Activated gamma-delta T cell treated with anti-CD3 and anti-CD28 coated beads, Interleukin-2, amount 50 U/mL, for 16 hours (primary cell): Measurements from ENCODE around the gene NSMF.
A peak's percentile ranks its signal among the peaks of the same experiment; 100 is the strongest.
"Not testable (repeated sequence)": the region's sequence is repeated elsewhere in the genome, so short reads cannot be mapped to it uniquely, and the experiment has no call there.

Experiments used
- DNase-seq: peaks from one replicate; pipeline ENCODE4 v3.0.0-alpha.2; 2020; ENCODE audit warnings: low read depth

The NSMF gene

GRCh38 chr9:137459601-137460362, 648 bp upstream of the NSMF start:
- DNase-seq: no peak

DNA sequence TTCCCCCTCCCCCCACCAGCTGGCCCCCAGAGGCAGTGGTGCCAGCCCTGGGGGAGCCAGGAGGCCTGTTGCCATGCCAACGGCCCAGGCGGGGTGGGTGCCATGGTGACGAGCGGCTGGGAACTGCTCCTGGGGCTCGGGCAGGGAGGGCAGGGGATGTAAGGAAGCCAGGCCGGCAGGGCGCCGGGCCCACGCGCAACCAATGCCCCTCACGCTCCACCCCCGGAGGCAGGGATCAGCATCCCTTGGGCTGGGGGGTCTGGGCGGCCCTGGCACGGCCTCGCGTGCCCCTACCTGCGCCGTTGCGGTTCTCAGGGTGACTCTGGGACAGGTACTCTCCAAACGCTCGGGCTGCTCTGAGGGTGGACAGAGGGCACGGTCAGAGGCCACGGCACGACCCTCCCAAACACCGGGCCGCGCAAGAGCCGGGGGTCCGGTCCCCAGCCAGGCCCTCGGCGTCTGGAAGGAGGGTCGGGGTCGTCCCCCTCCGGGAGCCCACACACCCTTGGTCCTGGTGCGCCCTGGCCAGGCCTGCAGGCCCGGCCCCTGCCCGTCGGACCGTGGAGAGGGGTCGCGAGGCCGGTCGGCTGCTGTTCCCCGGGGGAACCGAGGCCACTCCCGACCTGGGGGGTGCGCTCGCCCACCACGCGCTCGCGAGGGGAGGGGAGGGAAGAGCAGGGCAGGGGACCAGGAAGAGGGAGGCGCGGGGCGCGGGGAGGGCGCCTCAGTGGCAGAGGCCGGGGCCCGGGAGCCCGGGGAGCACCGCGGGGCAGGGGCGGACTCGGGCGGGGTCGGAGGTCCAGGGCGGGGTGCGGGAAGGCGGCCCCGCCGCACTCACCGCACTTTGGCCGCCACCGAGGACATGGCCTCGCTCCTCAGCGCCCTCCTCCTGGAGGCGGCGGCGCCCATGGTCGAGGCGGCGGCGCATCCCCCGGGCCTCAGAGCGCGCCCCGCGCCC, 661 bp downstream of the NSMF start:
- no peak for DNase-seq

DNA sequence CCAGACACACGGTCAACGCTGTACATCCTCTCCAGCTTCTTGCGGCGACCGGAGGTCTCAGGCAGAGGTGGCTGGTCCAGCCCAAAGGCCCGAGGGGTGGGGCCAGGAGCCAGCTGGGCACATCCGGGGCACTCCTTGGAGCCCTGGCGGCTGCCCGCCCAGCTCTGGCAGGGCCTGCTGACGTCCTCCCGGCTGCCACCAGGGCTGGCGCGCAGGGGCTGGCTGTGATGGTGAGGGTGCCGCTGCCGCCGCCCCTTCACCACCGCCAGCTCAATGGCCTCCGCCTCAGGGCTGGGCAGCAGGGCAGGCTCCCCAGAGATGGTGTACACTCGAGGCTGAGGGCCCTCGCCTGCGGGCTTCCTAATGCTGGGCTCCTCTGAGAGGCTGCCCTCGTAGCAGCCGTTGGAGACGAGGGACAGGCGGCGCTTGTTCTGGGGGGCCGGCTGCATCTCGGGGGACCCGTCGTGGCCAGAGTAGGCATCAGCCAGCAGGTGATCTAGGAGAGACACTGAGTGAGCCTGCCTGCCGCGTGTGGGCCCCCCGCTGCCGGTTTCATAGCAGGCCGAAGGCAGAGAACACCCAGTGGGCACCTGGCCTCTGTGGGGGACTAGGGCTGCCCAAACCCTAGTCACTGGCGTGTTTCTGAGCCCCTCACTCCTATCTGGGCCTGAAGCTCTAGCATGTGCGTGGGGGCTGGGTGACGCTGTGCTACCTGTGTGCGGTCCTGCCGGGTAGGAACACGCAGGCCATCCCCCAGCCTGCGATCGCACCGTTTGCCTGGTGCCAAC, 1.5 kb downstream of the NSMF start:
- no peak for DNase-seq

- DNase-seq: no peak
These were observed 2.2 kb downstream of the NSMF start for GRCh38 chr9:137456864-137457405.

DNA sequence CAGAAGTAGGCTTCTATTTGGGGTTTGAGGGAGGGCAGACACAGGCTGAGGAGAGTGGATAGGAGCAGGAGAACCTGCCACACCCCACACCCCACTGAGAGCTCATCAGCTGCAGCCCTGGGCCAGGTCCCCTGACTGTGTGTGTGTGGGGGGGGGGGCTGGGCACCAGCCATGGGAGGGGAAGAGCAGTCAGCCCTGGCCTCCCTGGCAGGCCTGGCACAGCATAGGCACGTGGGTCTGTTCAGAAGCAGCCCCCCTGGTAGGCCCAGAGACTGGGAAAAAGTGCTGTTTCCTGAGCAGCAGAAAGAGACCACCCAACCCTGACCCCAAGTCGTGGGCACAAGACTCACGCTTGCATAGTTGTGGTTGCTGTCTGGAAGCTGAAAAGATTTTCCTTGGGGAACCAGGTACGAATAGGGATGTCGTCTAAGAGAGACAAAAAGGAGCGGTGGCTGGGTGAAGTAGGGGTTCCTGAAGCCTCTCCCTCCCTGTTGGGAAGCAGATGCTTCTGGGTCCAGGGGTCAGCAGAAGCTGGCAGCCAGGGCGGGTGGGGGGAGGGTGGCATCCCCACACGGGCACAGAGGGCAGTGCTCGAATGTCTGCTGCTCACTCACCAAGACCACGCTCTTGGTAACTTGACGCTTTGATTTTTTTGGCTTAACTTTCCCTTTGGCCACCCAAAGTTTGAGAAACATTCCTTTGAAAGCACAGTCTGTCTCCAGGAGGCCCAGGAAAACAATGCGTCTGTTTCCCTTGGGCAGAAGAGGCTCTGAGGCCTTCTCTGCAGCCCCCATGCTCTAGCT, 2.9 kb downstream of the NSMF start:
- no peak for DNase-seq

- DNase-seq: no peak
These were observed 3.7 kb downstream of the NSMF start for GRCh38 chr9:137455359-137455991.

DNA sequence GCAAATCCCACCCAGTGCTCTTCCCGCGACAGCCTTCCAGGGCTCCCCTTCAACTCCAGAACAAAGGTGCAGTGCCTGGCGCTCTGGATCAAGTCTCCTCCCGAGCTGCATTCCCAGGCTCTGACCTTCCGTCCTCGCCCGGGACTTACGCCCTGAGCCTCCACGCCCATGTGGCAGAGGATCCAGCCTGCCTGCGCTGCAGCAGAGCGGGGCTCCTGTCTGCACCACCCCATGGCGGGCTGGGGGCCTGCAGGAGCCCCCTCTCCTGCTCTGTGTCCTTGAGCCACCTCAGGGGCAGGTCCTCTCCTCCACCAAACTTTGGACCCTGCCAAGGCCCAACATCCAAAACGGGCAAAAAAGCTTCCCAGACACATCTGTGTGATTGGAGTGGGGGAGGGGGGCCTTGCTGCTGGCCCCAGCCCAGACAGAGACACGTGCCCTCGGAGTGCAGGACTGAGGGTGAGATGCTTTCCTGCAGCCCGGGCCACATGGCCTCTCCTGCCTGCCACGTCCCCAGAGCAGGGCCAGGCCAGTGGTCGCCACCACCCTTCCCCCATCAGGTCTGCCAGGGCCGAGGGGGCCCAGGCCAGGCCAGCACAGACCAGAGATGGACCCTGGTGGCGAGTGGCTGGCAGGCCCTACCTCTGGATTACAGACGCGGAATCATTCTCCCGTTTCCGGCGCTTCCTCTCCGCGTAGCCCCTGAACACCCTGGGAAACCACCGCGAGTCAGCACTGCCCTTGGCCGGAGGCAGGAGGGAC, 4.4 kb downstream of the NSMF start:
- DNase-seq: no peak

DNA sequence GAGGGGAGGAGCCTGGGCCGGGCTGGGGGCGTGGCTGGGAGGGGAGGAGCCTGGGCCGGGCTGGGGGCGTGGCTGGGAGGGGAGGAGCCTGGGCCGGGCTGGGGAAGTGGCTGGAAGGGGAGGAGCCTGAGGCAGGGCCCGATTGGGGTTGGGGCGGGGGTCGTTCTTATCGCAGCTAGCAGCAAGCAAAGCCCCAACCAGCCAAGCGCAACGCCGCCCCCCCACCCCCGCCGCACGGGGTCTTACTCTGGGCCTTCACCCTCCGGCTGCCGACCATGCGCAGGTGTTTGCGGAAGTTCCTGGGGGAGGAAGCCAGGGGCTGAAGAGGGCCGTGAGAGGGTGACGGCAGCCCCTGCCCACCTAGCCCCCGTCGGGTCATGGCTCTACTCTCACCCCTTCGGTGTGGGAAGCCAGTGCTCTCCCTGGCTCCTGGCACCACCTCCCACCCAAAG, 5.0 kb downstream of the NSMF start:
- DNase-seq: no peak

GRCh38 chr9:137453643-137454081, 5.5 kb downstream of the NSMF start:
- no peak for DNase-seq

GRCh38 chr9:137452761-137453642, 6.1 kb downstream of the NSMF start:
- DNase-seq: no peak

- DNase-seq: no peak
These were observed 7.0 kb downstream of the NSMF start for GRCh38 chr9:137452006-137452760.

DNA sequence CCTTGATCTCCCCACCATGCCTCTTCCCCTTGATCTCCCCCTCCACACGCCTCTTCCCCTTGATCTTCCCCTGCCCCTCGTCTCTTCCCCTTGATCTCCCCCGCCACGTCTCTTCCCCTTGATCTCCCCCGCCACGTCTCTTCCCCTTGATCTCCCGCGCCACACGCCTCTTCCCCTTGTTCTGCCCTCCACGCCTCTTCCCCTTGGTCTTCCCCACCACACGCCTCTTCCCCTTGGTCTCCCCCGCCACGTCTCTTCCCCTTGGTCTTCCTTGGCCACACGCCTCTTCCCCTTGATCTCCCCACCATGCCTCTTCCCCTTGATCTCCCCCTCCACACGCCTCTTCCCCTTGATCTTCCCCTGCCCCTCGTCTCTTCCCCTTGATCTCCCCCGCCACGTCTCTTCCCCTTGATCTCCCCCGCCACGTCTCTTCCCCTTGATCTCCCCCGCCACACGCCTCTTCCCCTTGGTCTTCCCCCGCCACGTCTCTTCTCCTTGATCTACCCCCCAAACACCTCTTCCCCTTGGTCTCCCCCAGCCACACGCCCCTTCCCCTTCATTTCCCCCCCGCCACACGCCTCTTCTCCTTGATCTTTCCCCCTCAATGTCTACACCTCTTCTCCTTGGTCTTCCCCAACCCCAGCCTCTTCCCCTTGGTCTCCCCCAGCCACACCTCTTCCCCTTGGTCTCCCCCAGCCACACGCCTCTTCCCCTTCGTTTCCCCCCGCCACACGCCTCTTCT, 7.7 kb downstream of the NSMF start:
- not testable (repeated sequence) for DNase-seq

DNA sequence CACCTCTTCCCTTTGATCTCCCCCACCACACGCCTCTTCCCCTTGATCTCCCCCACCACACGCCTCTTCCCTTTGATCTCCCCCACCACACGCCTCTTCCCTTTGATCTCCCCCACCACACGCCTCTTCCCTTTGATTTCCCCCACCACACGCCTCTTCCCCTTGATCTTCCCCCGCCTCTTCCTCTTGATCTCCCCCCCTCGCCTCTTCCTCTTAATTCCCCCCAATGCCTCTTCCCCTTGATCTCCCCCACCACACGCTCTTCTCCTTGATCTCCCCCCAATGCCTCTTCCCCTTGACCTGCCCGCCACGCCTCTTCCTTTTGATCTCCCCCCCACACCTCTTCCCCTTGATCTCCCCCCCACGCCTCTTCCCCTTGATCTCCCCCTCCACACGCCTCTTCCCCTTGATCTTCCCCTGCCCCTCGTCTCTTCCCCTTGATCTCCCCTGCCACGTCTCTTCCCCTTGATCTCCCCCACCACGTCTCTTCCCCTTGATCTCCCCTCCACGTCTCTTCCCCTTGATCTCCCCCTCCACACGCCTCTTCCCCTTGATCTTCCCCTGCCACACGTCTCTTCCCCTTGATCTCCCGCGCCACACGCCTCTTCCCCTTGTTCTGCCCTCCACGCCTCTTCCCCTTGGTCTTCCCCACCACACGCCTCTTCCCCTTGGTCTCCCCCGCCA, 8.5 kb downstream of the NSMF start:
- DNase-seq: peak; percentile 47

GRCh38 chr9:137449931-137450538, 9.1 kb downstream of the NSMF start:
- peak; percentile 49 for DNase-seq

GRCh38 chr9:137449081-137449844, 9.9 kb downstream of the NSMF start:
- no peak for DNase-seq

DNA sequence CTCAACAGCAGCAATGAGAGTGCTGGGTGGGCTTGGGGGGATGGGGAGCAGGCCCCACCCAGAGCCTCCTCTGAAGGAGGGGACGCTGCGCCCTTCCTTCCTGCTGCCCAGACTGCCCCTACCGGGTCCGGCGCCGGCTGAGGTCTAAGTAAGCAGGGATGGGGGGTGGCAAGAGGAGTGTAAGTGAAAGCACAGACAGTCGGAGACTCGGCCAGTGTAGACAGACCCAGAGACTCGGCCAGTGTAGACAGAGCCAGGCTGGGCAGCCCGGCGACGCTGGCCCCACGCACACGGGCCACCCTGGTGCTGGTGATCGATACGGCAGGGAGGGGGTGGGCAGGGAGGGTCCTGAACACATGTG, 10.6 kb downstream of the NSMF start:
- no peak for DNase-seq
